22Rv1 (cell line): Measurements from ENCODE around the gene GPI.

ENCODE experiments used
- H3K27ac ChIP-seq: fragments of 450-650 bp; 2 replicates; pipeline ENCODE4 v1.5.1; 2017
- CTCF ChIP-seq: fragments of 450-650 bp; IDR thresholded peaks from 2 replicates; pipeline ENCODE4 v1.5.1; 2017; ENCODE audit warnings: mild to moderate bottlenecking
- ZFX ChIP-seq: fragments of 450-650 bp; IDR thresholded peaks from 2 replicates; pipeline ENCODE4 v1.6.1; 2017; ENCODE audit warnings: antibody characterized with exemption, borderline replicate concordance

GPI gene

GRCh38 chr19:34418300-34418699 is 53.3 kb downstream of the GPI start:
- H3K27ac ChIP-seq, result no peak overlapping the region
- TF ChIP-seq CTCF (no peak), ZFX (no peak)

- TF ChIP-seq ZFX (no peak), CTCF (no peak)
- H3K27ac ChIP-seq, result no peak overlapping the region
Measured at GRCh38 chr19:34426096-34426661, 61.2 kb downstream of the GPI start.

- H3K27ac ChIP-seq, result peak overlapping the region; percentile 81
- TF ChIP-seq CTCF (peak; percentile 12; the same call in 1 of the 2 replicates), ZFX (no peak)
Measured at GRCh38 chr19:34428549-34429285, 63.7 kb downstream of the GPI start.

GRCh38 chr19:34429553-34429952 is 64.6 kb downstream of the GPI start:
- no peak for TF ChIP-seq CTCF

GRCh38 chr19:34430738-34431625 is 66.0 kb downstream of the GPI start:
- H3K27ac ChIP-seq, result no peak overlapping the region
- TF ChIP-seq CTCF (peak; percentile 66), ZFX (no peak)

More at GRCh38 chr19:34429553-34429952, 64.6 kb downstream of the GPI start:
- H3K27ac ChIP-seq, result no peak overlapping the region

- no peak for TF ChIP-seq ZFX
- H3K27ac ChIP-seq, result no peak overlapping the region
Measured at GRCh38 chr19:34431681-34432402, 66.8 kb downstream of the GPI start.

- H3K27ac ChIP-seq, result no peak overlapping the region
- TF ChIP-seq CTCF, result no peak
Measured at GRCh38 chr19:34432797-34433196, 67.8 kb downstream of the GPI start.
